Tibial artery (tissue), 4 donors: ENCODE measurements around the gene NUDT7.

Source experiments
- DNase-seq, 2 donors: peaks; one replicate each; pipeline ENCODE4 v3.0.0-alpha.2; 2019
- H3K27ac ChIP-seq, 2 donors: fragments of 200-600 bp; sonication (generic) in 1 of 2; 1 replicate in 1 of 2; 2 replicates in 1 of 2; pipeline ENCODE4 v1.5.1; 2018 to 2019; ENCODE audit warnings: mild to moderate bottlenecking in 1 of 2
- H3K27me3 ChIP-seq, 2 donors: fragments of 200-600 bp; sonication (generic) in 1 of 2; one replicate each; pipeline versions ENCODE4 v1.5.1 to v1.6.0; 2016 to 2019
- H3K36me3 ChIP-seq, 3 donors: fragments of 200-600 bp; sonication (generic) in 2 of 3; one replicate each; pipeline ENCODE4 v1.5.1; 2016 to 2019; ENCODE audit warnings: mild to moderate bottlenecking in 2 of 3
- H3K4me1 ChIP-seq, 4 donors: fragments of 200-600 bp; sonication (generic) in 2 of 4; 1 replicate in 3 of 4; 2 replicates in 1 of 4; pipeline ENCODE4 v1.5.1; 2016 to 2019
- H3K4me3 ChIP-seq, 2 donors: fragments of 200-600 bp; sonication (generic) in 1 of 2; 1 replicate in 1 of 2; 2 replicates in 1 of 2; pipeline ENCODE4 v1.5.1; 2018 to 2019; ENCODE audit warnings: mild to moderate bottlenecking in 2 of 2
- H3K9me3 ChIP-seq, 3 donors: fragments of 200-600 bp; sonication (generic) in 1 of 3; one replicate each; pipeline ENCODE4 v1.5.1; 2016 to 2019
- CTCF ChIP-seq, 2 experiments: fragments of 200-600 bp in 1 of 2; fragments of 450-650 bp in 1 of 2; IDR thresholded peaks; one replicate each; pipeline ENCODE4 v1.5.1; 2017 to 2019; ENCODE audit warnings: antibody characterized with exemption in 2 of 2, mild to moderate bottlenecking in 1 of 2, moderate library complexity in 1 of 2
- intact Hi-C: fragments of 100-400 bp; cut with DNase I; formaldehyde crosslinking; loops from one replicate; pipeline ENCODE4 v1.15.0; 2023; ENCODE audit warnings: low total_unique reads

NUDT7 gene

GRCh38 chr16:77789085-77790008, 67.0 kb downstream of the NUDT7 start:
- H3K9me3 ChIP-seq, result no peaks in the 10 kb centered on the region
- intact Hi-C loops, result loop anchor here (10.0 kb wide), 1 partner anchor 65 kb away; the partner anchor contains the start of gene NUDT7
- no peak for TF ChIP-seq CTCF (IDR thresholded peaks at IDR 0.05)
- no peaks in the 10 kb centered on the region for H3K36me3 ChIP-seq
- H3K4me3 ChIP-seq, result peak overlapping the region; percentile 63 to 83
- H3K4me1 ChIP-seq, result peaks cover 0 to 21% (median 13%) of the 10 kb centered on the region in 4 donors
- H3K27me3 ChIP-seq, result peaks cover 0 to 26% of the 10 kb centered on the region in 2 donors
- DNase-seq, result no peak
- H3K27ac ChIP-seq, result peak overlapping the region in 1 of 2 donors; percentile 12

GRCh38 chr16:77790009-77790372, 67.7 kb downstream of the NUDT7 start:
- peaks cover 0 to 22% of the 10 kb centered on the region in 2 donors for H3K27me3 ChIP-seq
- H3K4me1 ChIP-seq, result peaks cover 0 to 21% (median 13%) of the 10 kb centered on the region in 4 donors
- no peak for TF ChIP-seq CTCF (IDR thresholded peaks at IDR 0.05)
- no peaks in the 10 kb centered on the region for H3K9me3 ChIP-seq
- H3K27ac ChIP-seq, result no peak overlapping the region
- DNase-seq, result no peak
- H3K36me3 ChIP-seq, result no peaks in the 10 kb centered on the region
- intact Hi-C loops, result no loop called here
- H3K4me3 ChIP-seq, result peak overlapping the region; percentile 63 to 83

GRCh38 chr16:77790912-77791311, 68.6 kb downstream of the NUDT7 start:
- Histone ChIP-seq H3K4me3 (no peak overlapping the region), H3K27me3 (peaks cover 0 to 22% of the 10 kb centered on the region in 2 donors), H3K27ac (no peak overlapping the region), H3K36me3 (no peaks in the 10 kb centered on the region), H3K4me1 (peaks cover 0 to 21% (median 13%) of the 10 kb centered on the region in 4 donors), H3K9me3 (no peaks in the 10 kb centered on the region)
- intact Hi-C loops, result no loop called here
- DNase-seq, result no peak
- no peak for TF ChIP-seq CTCF (IDR thresholded peaks at IDR 0.05)
